WTC11 (cell line): ENCODE results near the gene PKMYT1. TPM values are rescaled to one million over a fixed set of nuclear protein-coding genes. Genes with fewer than 3 reads are reported as not detected.

ENCODE experiments used
- ATAC-seq: fragments of 200-7000 bp; cut with Tn5 transposase; 2 replicates; pipeline ENCODE4 v1.10.0; 2021; ENCODE audit warnings: mild to moderate bottlenecking, moderate library complexity
- CTCF ChIA-PET: fragments of 300-600 bp; sonication (Branson Sonifier 250); formaldehyde crosslinking; loops from one replicate; lab custom pipeline; 2021; ENCODE audit warnings: antibody characterized with exemption; lab: Charles Lee
- POLR2A ChIA-PET: fragments of 350-600 bp; sonication (Branson Sonifier 250); formaldehyde crosslinking; loops from one replicate; lab custom pipeline; 2021; ENCODE audit warnings: antibody characterized with exemption; lab: Charles Lee
- DNase-seq: peaks from one replicate; pipeline ENCODE4 v3.0.0; 2021; ENCODE audit warnings: low spot score
- H3K27ac Mint-ChIP-seq: 2 replicates; pipeline ENCODE4 v1.8.0; 2021; ENCODE audit warnings: mixed read lengths
- H3K27me3 Mint-ChIP-seq: 2 replicates; pipeline ENCODE4 v1.8.0; 2021; ENCODE audit warnings: low read depth, mild to moderate bottlenecking, moderate library complexity, mixed read lengths
- H3K36me3 Mint-ChIP-seq: 2 replicates; pipeline ENCODE4 v1.8.0; 2021; ENCODE audit warnings: mixed read lengths
- H3K4me1 Mint-ChIP-seq: 2 replicates; pipeline ENCODE4 v1.8.0; 2022; ENCODE audit warnings: mixed read lengths
- H3K4me3 Mint-ChIP-seq: 2 replicates; pipeline ENCODE4 v1.8.0; 2021; ENCODE audit warnings: mild to moderate bottlenecking, moderate library complexity, mixed read lengths
- H3K9me3 Mint-ChIP-seq: 2 replicates; pipeline ENCODE4 v1.8.0; 2021; ENCODE audit warnings: mixed read lengths
- ATF2 ChIP-seq: sonication (generic); formaldehyde crosslinking; IDR thresholded peaks from 2 replicates; pipeline ENCODE4 v1.8.1; 2022; ENCODE audit warnings: low read depth, missing genetic modification reagents, borderline replicate concordance
- CBFB ChIP-seq: sonication (generic); formaldehyde crosslinking; IDR thresholded peaks from 2 replicates; pipeline ENCODE4 v1.8.1; 2022; ENCODE audit warnings: mild to moderate bottlenecking, low read depth, missing genetic modification reagents
- E2F1 ChIP-seq: sonication (generic); formaldehyde crosslinking; IDR thresholded peaks from 2 replicates; pipeline ENCODE4 v1.8.0; 2022; ENCODE audit warnings: mild to moderate bottlenecking, missing genetic modification reagents
- ERG ChIP-seq: fragments of 250-450 bp; sonication (Bioruptor Pico); IDR thresholded peaks from 2 replicates; pipeline ENCODE4 v1.8.0; 2021; ENCODE audit warnings: mild to moderate bottlenecking
- FOXP4 ChIP-seq: sonication (generic); formaldehyde crosslinking; IDR thresholded peaks from 2 replicates; pipeline ENCODE4 v1.8.0; 2022; ENCODE audit warnings: mild to moderate bottlenecking, missing genetic modification reagents
- HMGA2 ChIP-seq: fragments of 250-450 bp; sonication (Bioruptor Pico); IDR thresholded peaks from 2 replicates; pipeline ENCODE4 v1.4.0; 2021; ENCODE audit warnings: mild to moderate bottlenecking, moderate library complexity
- NR2C2 ChIP-seq: sonication (generic); formaldehyde crosslinking; IDR thresholded peaks from 2 replicates; pipeline ENCODE4 v1.8.0; 2022; ENCODE audit warnings: mild to moderate bottlenecking, missing genetic modification reagents
- TP53 ChIP-seq: sonication (generic); formaldehyde crosslinking; IDR thresholded peaks from 2 replicates; pipeline ENCODE4 v1.8.1; 2023; ENCODE audit warnings: mild to moderate bottlenecking, missing genetic modification reagents
- ZMAT4 ChIP-seq: fragments of 250-450 bp; sonication (Bioruptor Pico); IDR thresholded peaks from 2 replicates; pipeline ENCODE4 v1.9.0; 2021; ENCODE audit warnings: mild to moderate bottlenecking
- ZNF121 ChIP-seq: sonication (generic); formaldehyde crosslinking; IDR thresholded peaks from 2 replicates; pipeline ENCODE4 v1.8.0; 2023; ENCODE audit warnings: missing genetic modification reagents
- ZNF138 ChIP-seq: sonication (generic); formaldehyde crosslinking; conservative IDR thresholded peaks from 2 replicates; pipeline ENCODE4 v1.8.1; 2022; ENCODE audit warnings: mild to moderate bottlenecking, moderate library complexity, missing genetic modification reagents
- ZNF281 ChIP-seq: sonication (generic); formaldehyde crosslinking; IDR thresholded peaks from 2 replicates; pipeline ENCODE4 v1.8.0; 2023; ENCODE audit warnings: mild to moderate bottlenecking, missing genetic modification reagents
- ZNF317 ChIP-seq: sonication (generic); formaldehyde crosslinking; IDR thresholded peaks from 2 replicates; pipeline ENCODE4 v1.8.1; 2023; ENCODE audit warnings: low read depth, mild to moderate bottlenecking, moderate library complexity, missing genetic modification reagents, borderline replicate concordance
- total RNA-seq: library from RNA; stranded (reverse); gene quantifications from 3 replicates; pipeline ENCODE4 v1.2.3, GENCODE V29; 2021

Gene PKMYT1
- total RNA-seq, 1 experiment from 2014 or later = 120 TPM

GRCh38 chr16:3012828-3013420 lies 32.7 kb upstream of the PKMYT1 start, which contains the start of gene CLDN9 (continued):
- TF ChIP-seq NR2C2 (CRISPR knock-in tag) (no peak), ATF2 (CRISPR knock-in tag) (no peak)
- TF ChIP-seq, all 79 proteins: peak for 2

GRCh38 chr16:3012246-3012645 lies 32.0 kb upstream of the PKMYT1 start:
- ATAC-seq (0 out of 2 replicates have a peak, but pooled peaks have one; percentile 0), DNase-seq (peak; percentile 76)
- peaks cover 3% of the 10 kb centered on the region; the same call in 1 of the 2 replicates for H3K27me3 Mint-ChIP-seq
- CTCF ChIA-PET = interaction anchor here (0.6 to 13.4 kb wide), 9 partner anchors 8 to 162 kb away, joined by 3 to 360 read pairs (median 7); partner anchors contain the start of genes CLDN6, HCFC1R1, PAQR4 and THOC6
- peak overlapping the region; percentile 69 for H3K27ac Mint-ChIP-seq
- H3K4me3 Mint-ChIP-seq = peak overlapping the region; percentile 70
- no peaks in the 10 kb centered on the region for H3K9me3 Mint-ChIP-seq
- TF ChIP-seq ERG (CRISPR knock-in tag) (no peak), ZNF281 (CRISPR knock-in tag) (peak; percentile 75; the same call in 1 of the 2 replicates), ZNF138 (CRISPR knock-in tag) (0 out of 2 replicates have a peak, but pooled peaks have one; percentile 45), ZNF317 (no peak), CBFB (CRISPR knock-in tag) (no peak), HMGA2 (no peak), E2F1 (CRISPR knock-in tag) (no peak), FOXP4 (no peak), ZMAT4 (CRISPR knock-in tag) (no peak)
- TF ChIP-seq, all 79 proteins: peak for 2
- POLR2A ChIA-PET = interaction anchor here (0.7 to 13.9 kb wide), 7 partner anchors 8 to 86 kb away, joined by 3 to 502 read pairs (median 6); partner anchors contain the start of genes CLDN6, HCFC1R1, PKMYT1 and THOC6
- peaks cover 21% of the 10 kb centered on the region for H3K36me3 Mint-ChIP-seq
- H3K4me1 Mint-ChIP-seq = peaks cover 78% of the 10 kb centered on the region

- ATAC-seq (no peak), DNase-seq (no peak)
- Mint-ChIP-seq H3K4me3 (peak overlapping the region; percentile 74), H3K27me3 (peaks cover 3% of the 10 kb centered on the region; the same call in 1 of the 2 replicates), H3K4me1 (peaks cover 80% of the 10 kb centered on the region), H3K9me3 (no peaks in the 10 kb centered on the region), H3K36me3 (peaks cover 7% of the 10 kb centered on the region), H3K27ac (peak overlapping the region; percentile 100)
- TF ChIP-seq ZNF121 (CRISPR knock-in tag) (peak; percentile 70), TP53 (no peak)
- CTCF ChIA-PET = interaction anchor here (1.2 to 13.4 kb wide), 6 partner anchors 9 to 98 kb away, joined by 4 to 360 read pairs (median 6); partner anchors contain the start of genes CLDN6, HCFC1R1, PAQR4 and THOC6
- POLR2A ChIA-PET = interaction anchor here (0.6 to 13.9 kb wide), 10 partner anchors 11 to 860 kb away, joined by 3 to 502 read pairs (median 4); partner anchors contain the start of genes CLDN6, HCFC1R1, THOC6 and TNFRSF12A
These were observed 30.3 kb upstream of the PKMYT1 start for GRCh38 chr16:3010510-3010909.
